PFSK-1 (cell line): ENCODE results near the gene CACHD1.

Experiments
- FOXP2 ChIP-seq: optimal IDR thresholded peaks from 2 replicates; pipeline ENCODE3; 2011; ENCODE audit warnings: borderline replicate concordance, control low read depth, inconsistent platforms; ENCODE audit not compliant: insufficient read depth; ENCODE audit errors: extremely low read length, extremely low read depth
- POLR2AphosphoS5 ChIP-seq: IDR thresholded peaks from 2 replicates; pipeline ENCODE4 v1.6.1; 2012; ENCODE audit warnings: low read depth, mild to moderate bottlenecking, control low read depth, low read length, moderate library complexity
- REST ChIP-seq, 2 experiments: IDR thresholded peaks; 2 replicates each; pipeline versions ENCODE4 v1.6.1 to v1.8.0; 2011 to 2012; ENCODE audit warnings: low read depth in 2 of 2, low read length in 2 of 2, control low read depth in 1 of 2, inconsistent platforms in 1 of 2, mild to moderate bottlenecking in 1 of 2, moderate library complexity in 1 of 2; ENCODE audit not compliant: insufficient read depth in 1 of 2
- TAF1 ChIP-seq: IDR thresholded peaks from 2 replicates; pipeline ENCODE4 v1.6.1; 2012; ENCODE audit warnings: low read length, control low read depth, borderline replicate concordance; ENCODE audit not compliant: insufficient read depth

- TF ChIP-seq FOXP2, result no peak
- no peak for TF ChIP-seq POLR2AphosphoS5
- TF ChIP-seq TAF1, result no peak
- no peak for TF ChIP-seq REST (IDR thresholded peaks at IDR 0.05; ENCODE audit: insufficient read depth in 1 of 2, low read depth in 2 of 2, low read length in 2 of 2)
Observed at GRCh38 chr1:64453688-64454087, 16.2 kb upstream of the CACHD1 start.
